Liver (tissue), 5 donors: ENCODE data around the gene UPK3BL1. TPM values are rescaled to one million over a fixed set of nuclear protein-coding genes. Genes with fewer than 3 reads are reported as not detected.

Experiments
- polyA plus RNA-seq, 2 donors: library from polyadenylated mRNA; stranded (reverse) in 1 of 2; unstranded in 1 of 2; fragments of 200-250 nt in 1 of 2; fragments of >200 nt in 1 of 2; fragmentation: Nextera tagmentation in 1 of 2; extraction: Ambion mirVana in 1 of 2; gene quantifications; one replicate each; pipeline versions ENCODE4 v1.2.1 to v1.2.3, GENCODE V29; 2013 to 2015
- small RNA-seq: library from RNA; depleted of rRNA; stranded (forward); fragments of <200 nt; gene quantifications from one replicate; pipeline ENCODE3, GENCODE V24; 2014
- total RNA-seq, 2 donors: library from RNA; depleted of rRNA; stranded (reverse); fragments of >200 nt; gene quantifications; one replicate each; pipeline ENCODE4 v1.2.3, GENCODE V29; 2014
- donor health status: healthy.
- donor health status: healthy.
- donor health status: healthy.

Gene UPK3BL1
- total and polyA plus RNA-seq, 4 donors, result 4.0 to 19.9 (median 7.7) TPM

Small RNA genes within 50 kb of the gene (small RNA-seq; reads per million reads assigned to genes)
- gene AC105052.3 (not detected), gene UPK3BL1 (not detected)

Other genes starting within 250 kb of the UPK3BL1 start
- 10 to 100 TPM in 1 of 2 donors, 1 to 10 TPM in 1; 6.8 to 15.8 TPM for gene PRKRIP1, start 246.4 kb downstream of the UPK3BL1 start, total RNA-seq
- gene PRKRIP1, start 246.4 kb downstream of the UPK3BL1 start, polyA plus RNA-seq, result 1 to 10 TPM; 5.4 to 7.3 TPM
- gene ORAI2, start 209.2 kb downstream of the UPK3BL1 start, total RNA-seq, result 10 to 100 TPM in 1 of 2 donors, 1 to 10 TPM in 1; 5.5 to 10.3 TPM
- 1 to 10 TPM; 1.3 to 4.0 TPM for gene ORAI2, start 209.2 kb downstream of the UPK3BL1 start, polyA plus RNA-seq
- gene ALKBH4, start 177.9 kb downstream of the UPK3BL1 start, total RNA-seq, result 1 to 10 TPM; 6.9 to 8.7 TPM
- gene ALKBH4, start 177.9 kb downstream of the UPK3BL1 start, polyA plus RNA-seq, result 1 to 10 TPM; 5.7 to 6.9 TPM
- gene LRWD1, start 177.8 kb downstream of the UPK3BL1 start, total RNA-seq, result 10 to 100 TPM; 14.3 to 15.3 TPM
- 10 to 100 TPM in 1 of 2 donors, 1 to 10 TPM in 1; 8.6 to 11.6 TPM for gene LRWD1, start 177.8 kb downstream of the UPK3BL1 start, polyA plus RNA-seq
- gene POLR2J, start 163.9 kb downstream of the UPK3BL1 start, total RNA-seq, result 10 to 100 TPM in 1 of 2 donors, 1 to 10 TPM in 1; 9.6 to 17.4 TPM
- gene POLR2J, start 163.9 kb downstream of the UPK3BL1 start, polyA plus RNA-seq, result 10 to 100 TPM; 43.6 to 50.3 TPM
- 1 to 10 TPM in 1 of 2 donors, under 1 TPM in 1; 0.75 to 4.8 TPM for gene RASA4B, start 125.0 kb downstream of the UPK3BL1 start, total RNA-seq
- gene RASA4B, start 125.0 kb downstream of the UPK3BL1 start, polyA plus RNA-seq, result under 1 TPM; 0.62 to 0.72 TPM
- 1 to 10 TPM; 4.5 to 7.3 TPM for gene UPK3BL2, start 99.1 kb downstream of the UPK3BL1 start, total RNA-seq
- gene UPK3BL2, start 99.1 kb downstream of the UPK3BL1 start, polyA plus RNA-seq, result 10 to 100 TPM in 1 of 2 donors, under 1 TPM in 1; 0.33 to 12.8 TPM
- gene SPDYE2, start 91.6 kb downstream of the UPK3BL1 start, total RNA-seq, result under 1 TPM in 1 of 2 donors, not detected in 1; 0.08 TPM
- 1 to 10 TPM in 1 of 2 donors, not detected in 1; 2.6 TPM for gene SPDYE2, start 91.6 kb downstream of the UPK3BL1 start, polyA plus RNA-seq
- 10 to 100 TPM; 27.7 to 60.7 TPM for gene POLR2J3, start 70.2 kb downstream of the UPK3BL1 start, total RNA-seq
- gene POLR2J3, start 70.2 kb downstream of the UPK3BL1 start, polyA plus RNA-seq, result 10 to 100 TPM in 1 of 2 donors, 1 to 10 TPM in 1; 2.8 to 62.1 TPM
- 1 to 10 TPM; 3.7 to 7.3 TPM for gene RASA4, start 26.0 kb downstream of the UPK3BL1 start, total RNA-seq
- gene RASA4, start 26.0 kb downstream of the UPK3BL1 start, polyA plus RNA-seq, result 1 to 10 TPM; 1.1 to 3.0 TPM
- gene SPDYE2B, start 7.5 kb upstream of the UPK3BL1 start, total RNA-seq, result not detected
- under 1 TPM in 1 of 2 donors, not detected in 1; 0.28 TPM for gene SPDYE2B, start 7.5 kb upstream of the UPK3BL1 start, polyA plus RNA-seq
- gene POLR2J2, start 28.9 kb upstream of the UPK3BL1 start, total RNA-seq, result 1 to 10 TPM; 3.9 to 5.5 TPM
- gene POLR2J2, start 28.9 kb upstream of the UPK3BL1 start, polyA plus RNA-seq, result 1 to 10 TPM in 1 of 2 donors, under 1 TPM in 1; 0.14 to 6.3 TPM
- gene FAM185A, start 106.2 kb upstream of the UPK3BL1 start, total RNA-seq, result 10 to 100 TPM in 1 of 2 donors, 1 to 10 TPM in 1; 7.3 to 20.7 TPM
- 1 to 10 TPM; 6.3 to 7.3 TPM for gene FAM185A, start 106.2 kb upstream of the UPK3BL1 start, polyA plus RNA-seq